KOPT-K1 (cell line): ENCODE data around the gene RGS17.
"Not testable (repeated sequence)": the region's sequence is repeated elsewhere in the genome, so short reads cannot be mapped to it uniquely, and the experiment has no call there.

ENCODE experiments used
- H3K27ac ChIP-seq: fragments of 200-600 bp; sonication (generic); 2 replicates; pipeline ENCODE4 v1.5.1; 2016; ENCODE audit warnings: antibody characterized with exemption, mild to moderate bottlenecking, low read depth, low read length; ENCODE audit not compliant: poor library complexity, severe bottlenecking
- H3K36me3 ChIP-seq: fragments of 200-600 bp; sonication (generic); 2 replicates; pipeline ENCODE4 v1.5.1; 2017; ENCODE audit warnings: antibody characterized with exemption, mild to moderate bottlenecking, low read length, moderate library complexity; ENCODE audit not compliant: insufficient read depth
- H3K9me3 ChIP-seq: fragments of 200-600 bp; sonication (generic); 2 replicates; pipeline ENCODE4 v1.5.1; 2017; ENCODE audit warnings: antibody characterized with exemption, low read length, mild to moderate bottlenecking; ENCODE audit not compliant: insufficient read depth, poor library complexity, severe bottlenecking

Gene RGS17

GRCh38 chr6:153138930-153139329 lies 7.8 kb upstream of the RGS17 start:
- no peak overlapping the region for H3K27ac ChIP-seq
- no peaks in the 10 kb centered on the region for H3K9me3 ChIP-seq
- H3K36me3 ChIP-seq, result no peaks in the 10 kb centered on the region

GRCh38 chr6:153135681-153136080 lies 4.6 kb upstream of the RGS17 start:
- Histone ChIP-seq H3K9me3 (no peaks in the 10 kb centered on the region), H3K27ac (no peak overlapping the region), H3K36me3 (no peaks in the 10 kb centered on the region)

GRCh38 chr6:153133667-153134066 lies 2.6 kb upstream of the RGS17 start:
- H3K36me3 ChIP-seq, H3K9me3 ChIP-seq, H3K27ac ChIP-seq: not testable (repeated sequence)

GRCh38 chr6:153130515-153131036 lies 506 bp downstream of the RGS17 start:
- H3K36me3 ChIP-seq, result no peaks in the 10 kb centered on the region
- H3K9me3 ChIP-seq, result no peaks in the 10 kb centered on the region
- H3K27ac ChIP-seq, result no peak overlapping the region

GRCh38 chr6:153129873-153130514 lies 1.1 kb downstream of the RGS17 start:
- H3K36me3 ChIP-seq, result no peaks in the 10 kb centered on the region
- H3K27ac ChIP-seq, result no peak overlapping the region
- H3K9me3 ChIP-seq, result no peaks in the 10 kb centered on the region

DNA sequence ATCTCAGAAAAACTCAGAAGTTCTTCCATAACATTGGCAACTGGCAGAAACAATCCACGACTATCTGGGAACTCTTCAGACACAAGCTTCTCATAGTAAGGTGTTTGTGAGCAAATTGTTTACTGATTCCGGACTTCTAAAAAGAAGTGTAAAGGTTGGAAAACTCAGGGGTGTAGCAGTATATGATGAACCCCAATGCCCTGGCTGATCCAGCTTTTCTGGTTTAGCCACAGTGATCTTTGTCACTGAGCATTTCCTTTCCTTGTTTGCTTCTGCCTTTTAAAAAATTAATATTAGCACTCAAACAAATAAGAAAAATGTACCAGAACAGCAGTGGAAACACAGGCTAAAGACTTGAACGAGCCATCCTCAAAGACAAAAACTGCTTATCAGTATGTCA lies 4.9 kb downstream of the RGS17 start:
- Histone ChIP-seq H3K27ac (no peak overlapping the region), H3K9me3 (no peaks in the 10 kb centered on the region), H3K36me3 (no peaks in the 10 kb centered on the region)

- H3K27ac ChIP-seq, result no peak overlapping the region
- H3K36me3 ChIP-seq, result no peaks in the 10 kb centered on the region
- no peaks in the 10 kb centered on the region for H3K9me3 ChIP-seq
Measured at GRCh38 chr6:153125032-153125431, 6.0 kb downstream of the RGS17 start.

- Histone ChIP-seq H3K9me3 (no peaks in the 10 kb centered on the region), H3K27ac (no peak overlapping the region)
Measured at GRCh38 chr6:153123801-153124200, 7.3 kb downstream of the RGS17 start.

GRCh38 chr6:153121311-153121710 lies 9.8 kb downstream of the RGS17 start:
- H3K27ac ChIP-seq, result no peak overlapping the region
- no peaks in the 10 kb centered on the region for H3K9me3 ChIP-seq
- no peaks in the 10 kb centered on the region for H3K36me3 ChIP-seq

More at GRCh38 chr6:153123801-153124200, 7.3 kb downstream of the RGS17 start:
- H3K36me3 ChIP-seq, result no peaks in the 10 kb centered on the region

GRCh38 chr6:153117986-153118879 lies 12.8 kb downstream of the RGS17 start:
- Histone ChIP-seq H3K9me3 (no peaks in the 10 kb centered on the region), H3K27ac (no peak overlapping the region), H3K36me3 (no peaks in the 10 kb centered on the region)

GRCh38 chr6:153111082-153111481 lies 20.0 kb downstream of the RGS17 start:
- H3K27ac ChIP-seq, H3K36me3 ChIP-seq: not testable (repeated sequence)

DNA sequence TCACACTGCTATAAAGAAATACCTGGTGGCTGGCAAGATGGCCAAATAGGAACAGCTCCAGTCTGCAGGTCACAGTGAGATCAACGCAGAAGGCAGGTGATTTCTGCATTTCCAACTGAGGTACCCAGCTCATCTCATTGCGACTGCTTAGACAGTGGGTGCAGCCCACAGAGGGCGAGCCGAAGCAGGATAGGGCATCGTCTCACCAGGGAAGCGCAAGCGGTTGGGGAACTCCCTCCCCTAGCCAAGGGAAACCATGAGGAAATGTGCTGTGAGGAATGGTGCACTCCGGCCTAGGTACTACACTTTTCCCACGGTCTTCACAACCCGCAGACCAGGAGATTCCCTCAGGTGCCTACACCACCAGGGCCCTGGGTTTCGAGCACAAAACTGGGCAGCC lies 20.5 kb downstream of the RGS17 start:
- not testable (repeated sequence) for H3K36me3 ChIP-seq, H3K27ac ChIP-seq, H3K9me3 ChIP-seq

More at GRCh38 chr6:153111082-153111481, 20.0 kb downstream of the RGS17 start:
- not testable (repeated sequence) for H3K9me3 ChIP-seq

- no peak overlapping the region for H3K27ac ChIP-seq
Measured at GRCh38 chr6:153108315-153108714, 22.8 kb downstream of the RGS17 start.

GRCh38 chr6:153106021-153106420 lies 25.1 kb downstream of the RGS17 start:
- H3K27ac ChIP-seq, result no peak overlapping the region
- no peaks in the 10 kb centered on the region for H3K36me3 ChIP-seq
- no peaks in the 10 kb centered on the region for H3K9me3 ChIP-seq

More at GRCh38 chr6:153108315-153108714, 22.8 kb downstream of the RGS17 start:
- Histone ChIP-seq H3K36me3 (no peaks in the 10 kb centered on the region), H3K9me3 (no peaks in the 10 kb centered on the region)

DNA sequence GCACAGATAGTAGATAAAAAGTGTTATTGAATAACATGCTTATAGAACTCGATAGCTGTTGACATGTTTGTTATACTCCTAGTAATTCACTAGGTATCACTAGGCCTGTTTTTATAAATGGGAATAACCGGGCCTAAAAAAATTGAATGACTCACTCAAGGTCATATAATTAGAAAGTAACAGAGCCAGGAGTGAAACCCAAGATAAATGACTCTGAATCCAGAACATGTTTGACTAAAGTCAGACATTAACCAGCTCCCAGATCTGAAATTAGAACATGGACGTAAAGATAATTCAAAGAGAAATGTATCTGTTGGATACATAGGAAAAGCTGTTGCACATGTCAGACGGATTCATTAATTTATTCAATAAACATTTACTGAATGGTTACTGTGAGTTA lies 26.9 kb downstream of the RGS17 start:
- Histone ChIP-seq H3K36me3 (no peaks in the 10 kb centered on the region), H3K9me3 (no peaks in the 10 kb centered on the region), H3K27ac (no peak overlapping the region)
